OCI-LY7 (cell line): ENCODE measurements around the gene KCNQ1.

ENCODE experiments used
- EZH2phosphoT487 ChIP-seq: fragments of 200-600 bp; sonication (generic); IDR thresholded peaks from 2 replicates; pipeline ENCODE4 v1.6.1; 2018; ENCODE audit warnings: low read depth, borderline replicate concordance, mild to moderate bottlenecking, mixed run types, antibody characterized with exemption, low read length, moderate library complexity, mixed read lengths
- TF ChIP-seq, protein P1 (sequence below): fragments of 200-600 bp; sonication (generic); conservative IDR thresholded peaks from 2 replicates; pipeline ENCODE4 v1.5.1; 2014; ENCODE audit warnings: mild to moderate bottlenecking, antibody characterized with exemption, low read length, moderate library complexity, mixed read lengths

DNA sequence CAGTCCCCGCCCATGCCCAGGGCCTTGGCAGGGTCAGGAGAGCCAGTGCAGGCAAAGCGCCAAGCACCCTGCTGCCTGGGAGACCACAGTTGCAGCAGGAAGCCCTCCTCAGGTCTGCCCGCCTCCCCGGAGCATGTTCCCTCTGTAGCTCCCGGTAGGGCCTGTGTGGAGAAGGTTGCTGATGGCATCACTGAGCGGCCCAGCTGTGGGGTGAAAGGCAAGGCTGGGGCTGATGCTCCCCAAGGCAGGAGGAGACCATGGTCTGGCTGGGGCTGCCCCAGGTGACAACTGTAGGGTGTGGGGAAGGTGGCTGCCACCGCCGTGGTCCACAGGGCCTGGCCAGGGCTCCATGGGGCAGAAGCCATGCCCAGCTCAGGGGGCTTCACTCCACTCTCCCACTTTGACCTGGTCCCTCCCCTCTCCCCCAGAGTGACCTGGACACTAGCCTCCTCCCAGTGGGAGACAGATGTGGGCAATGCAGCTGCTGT, 387.8 kb downstream of the KCNQ1 start:
- TF ChIP-seq, protein P1, sequence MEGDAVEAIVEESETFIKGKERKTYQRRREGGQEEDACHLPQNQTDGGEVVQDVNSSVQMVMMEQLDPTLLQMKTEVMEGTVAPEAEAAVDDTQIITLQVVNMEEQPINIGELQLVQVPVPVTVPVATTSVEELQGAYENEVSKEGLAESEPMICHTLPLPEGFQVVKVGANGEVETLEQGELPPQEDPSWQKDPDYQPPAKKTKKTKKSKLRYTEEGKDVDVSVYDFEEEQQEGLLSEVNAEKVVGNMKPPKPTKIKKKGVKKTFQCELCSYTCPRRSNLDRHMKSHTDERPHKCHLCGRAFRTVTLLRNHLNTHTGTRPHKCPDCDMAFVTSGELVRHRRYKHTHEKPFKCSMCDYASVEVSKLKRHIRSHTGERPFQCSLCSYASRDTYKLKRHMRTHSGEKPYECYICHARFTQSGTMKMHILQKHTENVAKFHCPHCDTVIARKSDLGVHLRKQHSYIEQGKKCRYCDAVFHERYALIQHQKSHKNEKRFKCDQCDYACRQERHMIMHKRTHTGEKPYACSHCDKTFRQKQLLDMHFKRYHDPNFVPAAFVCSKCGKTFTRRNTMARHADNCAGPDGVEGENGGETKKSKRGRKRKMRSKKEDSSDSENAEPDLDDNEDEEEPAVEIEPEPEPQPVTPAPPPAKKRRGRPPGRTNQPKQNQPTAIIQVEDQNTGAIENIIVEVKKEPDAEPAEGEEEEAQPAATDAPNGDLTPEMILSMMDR: no peak
- no peak for TF ChIP-seq EZH2phosphoT487
